Measurements from ENCODE around the gene LGR4. TPM values are rescaled to one million over a fixed set of nuclear protein-coding genes. Genes with fewer than 3 reads are reported as not detected.
A peak's percentile ranks its signal among the peaks of the same experiment; 100 is the strongest.

Gene LGR4
- total RNA-seq, 1 donor from 2014 or later: 13.0 TPM

DNA sequence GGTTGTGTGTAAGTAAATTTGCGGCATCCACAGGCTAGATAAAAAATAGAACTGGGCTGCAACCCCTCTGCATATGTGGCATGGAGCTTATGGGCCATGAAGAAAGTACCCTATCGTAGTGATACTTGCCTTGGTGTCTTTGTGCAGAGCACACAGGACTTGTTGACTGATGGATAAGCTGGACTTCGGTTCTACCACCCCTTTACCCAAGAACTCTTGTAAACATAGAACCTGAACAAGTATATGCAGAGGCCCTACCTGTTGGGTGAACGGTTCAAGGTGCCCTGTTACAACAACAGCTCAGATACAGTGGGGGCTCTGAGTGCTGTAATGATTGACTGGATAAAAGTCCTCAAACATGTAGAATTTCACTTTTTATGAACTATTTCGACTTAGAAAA lies 3.0 kb upstream of the LGR4 start:
- H3K4me3 ChIP-seq: no peak overlapping the region
- H3K27ac ChIP-seq (replicated peaks): no peak overlapping the region
- intact Hi-C loops (cut with micrococcal nuclease): no loop called here
- TF ChIP-seq CTCF (IDR thresholded peaks at IDR 0.05; ENCODE audit: borderline replicate concordance): no peak
- no peaks in the 10 kb centered on the region for H3K36me3 ChIP-seq
- peaks cover 14% of the 10 kb centered on the region for H3K4me1 ChIP-seq
- no peak for DNase-seq
- H3K9me3 ChIP-seq (replicated peaks): no peaks in the 10 kb centered on the region
- H3K27me3 ChIP-seq (ENCODE audit: low read depth): no peaks in the 10 kb centered on the region

- H3K27ac ChIP-seq (replicated peaks): peak overlapping the region; percentile 96
- intact Hi-C loops (cut with micrococcal nuclease): no loop called here
These were observed 422 bp upstream of the LGR4 start for GRCh38 chr11:27473017-27473406.

GRCh38 chr11:27471589-27472397 lies 797 bp downstream of the LGR4 start:
- H3K36me3 ChIP-seq: no peaks in the 10 kb centered on the region
- peak overlapping the region; percentile 96 for H3K27ac ChIP-seq (replicated peaks)
- peak overlapping the region; percentile 85 for H3K4me3 ChIP-seq
- no peaks in the 10 kb centered on the region for H3K9me3 ChIP-seq (replicated peaks)
- peak; percentile 38 for DNase-seq
- no peak for TF ChIP-seq CTCF (IDR thresholded peaks at IDR 0.05; ENCODE audit: borderline replicate concordance)
- peaks cover 43% of the 10 kb centered on the region for H3K4me1 ChIP-seq
- H3K27me3 ChIP-seq (ENCODE audit: low read depth): no peaks in the 10 kb centered on the region
- intact Hi-C loops (cut with micrococcal nuclease): no loop called here

More at GRCh38 chr11:27473017-27473406, 422 bp upstream of the LGR4 start:
- Histone ChIP-seq H3K36me3 (no peaks in the 10 kb centered on the region), H3K4me1 (peaks cover 36% of the 10 kb centered on the region), H3K4me3 (peak overlapping the region; percentile 85), H3K27me3 (ENCODE audit: low read depth) (no peaks in the 10 kb centered on the region), H3K9me3 (replicated peaks) (no peaks in the 10 kb centered on the region)
- no peak for TF ChIP-seq CTCF (IDR thresholded peaks at IDR 0.05; ENCODE audit: borderline replicate concordance)
- no peak for DNase-seq

GRCh38 chr11:27470826-27471588 lies 1.6 kb downstream of the LGR4 start:
- Histone ChIP-seq H3K27ac (replicated peaks) (peak overlapping the region; percentile 96), H3K27me3 (ENCODE audit: low read depth) (no peaks in the 10 kb centered on the region), H3K36me3 (no peaks in the 10 kb centered on the region), H3K4me3 (peak overlapping the region; percentile 85), H3K9me3 (replicated peaks) (no peaks in the 10 kb centered on the region), H3K4me1 (peaks cover 50% of the 10 kb centered on the region)
- TF ChIP-seq CTCF (IDR thresholded peaks at IDR 0.05; ENCODE audit: borderline replicate concordance): no peak
- intact Hi-C loops (cut with micrococcal nuclease): no loop called here
- no peak for DNase-seq

DNA sequence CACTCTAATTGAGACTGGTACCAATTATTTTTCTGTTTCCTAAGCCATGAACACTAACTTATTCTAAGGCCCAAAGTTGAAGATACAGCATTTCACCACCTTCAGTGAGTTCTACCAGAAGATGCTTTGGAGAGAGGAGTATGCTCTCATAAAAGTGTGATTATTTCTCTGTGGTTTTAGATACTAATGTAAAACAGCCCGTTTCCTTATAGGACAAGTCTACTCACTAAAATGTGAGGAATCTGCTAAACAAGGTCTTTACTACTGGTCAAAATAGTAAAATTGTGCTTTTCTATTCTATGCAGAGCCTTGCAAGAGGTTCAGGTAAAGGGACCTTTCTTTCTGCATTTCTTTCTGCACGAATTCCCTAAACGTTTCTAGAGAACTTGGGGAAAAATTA lies 2.4 kb downstream of the LGR4 start:
- Histone ChIP-seq H3K4me3 (peak overlapping the region; percentile 85), H3K27me3 (ENCODE audit: low read depth) (no peaks in the 10 kb centered on the region), H3K4me1 (peaks cover 58% of the 10 kb centered on the region), H3K27ac (replicated peaks) (peak overlapping the region; percentile 96), H3K9me3 (replicated peaks) (no peaks in the 10 kb centered on the region), H3K36me3 (no peaks in the 10 kb centered on the region)
- DNase-seq: no peak
- intact Hi-C loops (cut with micrococcal nuclease): no loop called here
- no peak for TF ChIP-seq CTCF (IDR thresholded peaks at IDR 0.05; ENCODE audit: borderline replicate concordance)
